Measurements from ENCODE around the gene NMNAT3.

- no peak for TF ChIP-seq POLR2A (IDR thresholded peaks at IDR 0.05)
- TF ChIP-seq, protein P1, sequence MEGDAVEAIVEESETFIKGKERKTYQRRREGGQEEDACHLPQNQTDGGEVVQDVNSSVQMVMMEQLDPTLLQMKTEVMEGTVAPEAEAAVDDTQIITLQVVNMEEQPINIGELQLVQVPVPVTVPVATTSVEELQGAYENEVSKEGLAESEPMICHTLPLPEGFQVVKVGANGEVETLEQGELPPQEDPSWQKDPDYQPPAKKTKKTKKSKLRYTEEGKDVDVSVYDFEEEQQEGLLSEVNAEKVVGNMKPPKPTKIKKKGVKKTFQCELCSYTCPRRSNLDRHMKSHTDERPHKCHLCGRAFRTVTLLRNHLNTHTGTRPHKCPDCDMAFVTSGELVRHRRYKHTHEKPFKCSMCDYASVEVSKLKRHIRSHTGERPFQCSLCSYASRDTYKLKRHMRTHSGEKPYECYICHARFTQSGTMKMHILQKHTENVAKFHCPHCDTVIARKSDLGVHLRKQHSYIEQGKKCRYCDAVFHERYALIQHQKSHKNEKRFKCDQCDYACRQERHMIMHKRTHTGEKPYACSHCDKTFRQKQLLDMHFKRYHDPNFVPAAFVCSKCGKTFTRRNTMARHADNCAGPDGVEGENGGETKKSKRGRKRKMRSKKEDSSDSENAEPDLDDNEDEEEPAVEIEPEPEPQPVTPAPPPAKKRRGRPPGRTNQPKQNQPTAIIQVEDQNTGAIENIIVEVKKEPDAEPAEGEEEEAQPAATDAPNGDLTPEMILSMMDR (IDR thresholded peaks at IDR 0.05): no peak
These were observed 163.0 kb downstream of the NMNAT3 start for GRCh38 chr3:139514741-139515140.

All from upper lobe of left lung (tissue), 4 donors.